Thoracic aorta (tissue), 2 donors: ENCODE data around the gene MAP3K7. TPM values are rescaled to one million over a fixed set of nuclear protein-coding genes. Genes with fewer than 3 reads are reported as not detected.

Source experiments
- ATAC-seq: fragments of 150-250 bp; one replicate; pipeline ENCODE4 v1.8.0; 2017; ENCODE audit warnings: low read depth; ENCODE audit not compliant: insufficient number of reproducible peaks, low FRiP score
- DNase-seq: peaks from one replicate; pipeline ENCODE4 v3.0.0-alpha.2; 2020; ENCODE audit warnings: low spot score
- H3K27ac ChIP-seq, 2 donors: fragments of 200-600 bp; sonication (generic); 1 replicate in 1 of 2; 2 replicates in 1 of 2; pipeline ENCODE4 v1.5.1; 2016; ENCODE audit warnings: mild to moderate bottlenecking in 2 of 2, moderate library complexity in 2 of 2
- H3K27me3 ChIP-seq: fragments of 200-600 bp; sonication (generic); replicated peaks from 2 replicates; pipeline ENCODE4 v1.6.0; 2016; ENCODE audit warnings: mild to moderate bottlenecking; ENCODE audit not compliant: insufficient read depth
- H3K36me3 ChIP-seq: fragments of 200-600 bp; sonication (generic); one replicate; pipeline ENCODE4 v1.5.1; 2016
- H3K4me1 ChIP-seq, 2 donors: fragments of 200-600 bp; sonication (generic); 1 replicate in 1 of 2; 2 replicates in 1 of 2; pipeline versions ENCODE4 v1.5.1 to v1.6.0; 2016; ENCODE audit warnings: low read depth in 2 of 2, mild to moderate bottlenecking in 1 of 2; ENCODE audit not compliant: control insufficient read depth in 1 of 2
- H3K4me3 ChIP-seq: fragments of 200-600 bp; sonication (generic); 2 replicates; pipeline ENCODE4 v1.5.1; 2016; ENCODE audit warnings: mild to moderate bottlenecking
- H3K9me3 ChIP-seq: fragments of 200-600 bp; sonication (generic); 2 replicates; pipeline ENCODE4 v1.5.1; 2016
- CTCF ChIP-seq: fragments of 200-600 bp; sonication (generic); IDR thresholded peaks from one replicate; pipeline ENCODE4 v1.5.1; 2019; ENCODE audit warnings: antibody characterized with exemption
- total RNA-seq, 2 donors: library from RNA; depleted of rRNA; stranded (reverse); fragments of >200 nt; gene quantifications; one replicate each; pipeline versions ENCODE4 v1.1.0 to v1.2.3, GENCODE V29; 2016

Gene MAP3K7
- total RNA-seq, 2 donors from 2014 or later = 21.5 to 31.5 TPM

- Histone ChIP-seq H3K36me3 (no peaks in the 10 kb centered on the region), H3K4me1 (no peaks in the 10 kb centered on the region), H3K27me3 (no peaks in the 10 kb centered on the region), H3K4me3 (peak overlapping the region; percentile 74), H3K9me3 (no peaks in the 10 kb centered on the region), H3K27ac (peak overlapping the region in 1 of 2 donors; percentile 36)
- no peak for DNase-seq
- TF ChIP-seq CTCF = no peak
- no peak for ATAC-seq
Observed at GRCh38 chr6:90611543-90612312, 24.9 kb upstream of the MAP3K7 start.

DNA sequence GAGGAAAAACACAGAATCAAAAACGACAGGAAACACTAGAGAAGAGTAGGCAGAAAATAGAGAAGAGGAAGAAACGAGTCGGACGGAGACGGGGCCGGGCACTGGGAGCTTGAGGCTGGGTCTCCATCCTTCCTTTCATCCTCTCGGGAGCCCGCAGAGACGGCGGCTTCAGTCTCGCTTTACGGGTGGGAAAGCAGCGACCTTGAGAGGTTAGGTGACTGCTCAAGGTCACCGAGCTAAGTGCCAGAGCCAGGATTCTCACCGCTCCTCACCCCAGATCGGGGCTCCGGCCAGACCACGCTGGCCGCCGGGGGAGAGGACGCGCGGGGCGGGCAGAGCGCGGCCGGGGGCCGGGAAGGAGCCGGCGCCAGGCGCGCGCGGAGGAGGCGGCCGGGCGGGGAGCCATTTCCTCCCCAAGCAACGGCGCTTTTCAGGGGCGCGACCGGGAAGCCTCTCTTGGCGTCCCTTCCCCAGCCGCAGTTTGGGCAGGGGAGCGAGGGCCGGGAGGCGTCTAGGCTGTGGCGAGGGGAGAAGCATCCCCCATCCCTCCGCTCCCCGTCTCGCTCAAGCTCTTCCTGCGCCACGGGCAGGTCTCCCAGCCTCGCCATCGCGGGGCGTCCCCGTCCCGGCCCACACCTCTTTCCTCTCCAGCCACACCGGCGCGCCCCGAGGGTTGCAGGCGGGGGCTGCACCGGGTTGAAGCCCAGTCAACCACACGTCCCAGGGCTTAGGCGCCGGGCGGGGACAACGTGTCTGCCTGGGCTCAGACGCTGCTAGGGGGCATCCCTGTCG, 24.1 kb upstream of the MAP3K7 start:
- no peak for TF ChIP-seq CTCF
- Histone ChIP-seq H3K4me1 (no peaks in the 10 kb centered on the region), H3K9me3 (no peaks in the 10 kb centered on the region), H3K36me3 (no peaks in the 10 kb centered on the region), H3K27me3 (no peaks in the 10 kb centered on the region), H3K4me3 (peak overlapping the region; percentile 74), H3K27ac (peak overlapping the region; percentile 36 to 49)
- peak; percentile 43 for ATAC-seq
- DNase-seq = no peak

GRCh38 chr6:90610301-90610750, 23.5 kb upstream of the MAP3K7 start:
- no peaks in the 10 kb centered on the region for H3K36me3 ChIP-seq
- ATAC-seq (no peak), DNase-seq (no peak)
- no peak for TF ChIP-seq CTCF
- peak overlapping the region; percentile 74 for H3K4me3 ChIP-seq
- peak overlapping the region; percentile 36 to 49 for H3K27ac ChIP-seq
- no peaks in the 10 kb centered on the region for H3K9me3 ChIP-seq
- H3K27me3 ChIP-seq = no peaks in the 10 kb centered on the region
- no peaks in the 10 kb centered on the region for H3K4me1 ChIP-seq

DNA sequence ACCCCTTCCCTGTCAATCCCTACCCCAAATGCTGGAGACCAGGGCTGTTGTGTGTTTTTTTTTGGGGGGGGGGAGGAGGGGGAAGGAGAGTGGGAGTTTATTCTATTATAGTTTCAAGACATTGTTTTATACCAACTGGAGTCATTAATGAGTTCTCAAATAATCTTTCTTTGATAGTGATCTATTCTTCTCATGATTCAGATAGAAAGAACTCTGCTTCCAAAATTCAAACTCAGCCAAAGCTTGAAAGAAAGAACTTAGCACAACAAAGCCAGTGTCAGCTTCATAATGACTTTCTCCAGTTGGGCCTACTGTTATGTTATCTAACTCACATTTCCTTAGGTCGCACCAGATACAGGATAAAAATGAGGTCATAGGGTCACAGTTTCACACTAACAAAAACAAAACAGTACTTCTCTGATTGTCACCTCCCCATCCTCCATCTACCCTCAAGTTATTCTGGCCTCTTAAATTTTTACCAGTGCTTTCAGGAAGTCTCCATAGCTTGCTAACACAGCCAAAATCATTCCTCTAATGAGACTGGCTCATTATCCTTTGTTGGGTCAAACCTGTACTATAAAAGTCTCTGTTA, 19.0 kb upstream of the MAP3K7 start:
- H3K4me1 ChIP-seq = no peaks in the 10 kb centered on the region
- no peak for DNase-seq
- no peak for ATAC-seq
- no peaks in the 10 kb centered on the region for H3K9me3 ChIP-seq
- H3K27ac ChIP-seq = no peak overlapping the region
- TF ChIP-seq CTCF = no peak
- H3K4me3 ChIP-seq = no peak overlapping the region
- H3K27me3 ChIP-seq = no peaks in the 10 kb centered on the region
- no peaks in the 10 kb centered on the region for H3K36me3 ChIP-seq

GRCh38 chr6:90604546-90604945, 17.7 kb upstream of the MAP3K7 start:
- no peak for DNase-seq
- no peaks in the 10 kb centered on the region for H3K36me3 ChIP-seq
- no peak overlapping the region for H3K27ac ChIP-seq
- no peaks in the 10 kb centered on the region for H3K27me3 ChIP-seq
- no peaks in the 10 kb centered on the region for H3K9me3 ChIP-seq
- no peak overlapping the region for H3K4me3 ChIP-seq
- no peak for TF ChIP-seq CTCF
- H3K4me1 ChIP-seq = no peaks in the 10 kb centered on the region
- ATAC-seq = no peak
